ENCODE results near the gene GPR78.

GPR78 gene

DNA sequence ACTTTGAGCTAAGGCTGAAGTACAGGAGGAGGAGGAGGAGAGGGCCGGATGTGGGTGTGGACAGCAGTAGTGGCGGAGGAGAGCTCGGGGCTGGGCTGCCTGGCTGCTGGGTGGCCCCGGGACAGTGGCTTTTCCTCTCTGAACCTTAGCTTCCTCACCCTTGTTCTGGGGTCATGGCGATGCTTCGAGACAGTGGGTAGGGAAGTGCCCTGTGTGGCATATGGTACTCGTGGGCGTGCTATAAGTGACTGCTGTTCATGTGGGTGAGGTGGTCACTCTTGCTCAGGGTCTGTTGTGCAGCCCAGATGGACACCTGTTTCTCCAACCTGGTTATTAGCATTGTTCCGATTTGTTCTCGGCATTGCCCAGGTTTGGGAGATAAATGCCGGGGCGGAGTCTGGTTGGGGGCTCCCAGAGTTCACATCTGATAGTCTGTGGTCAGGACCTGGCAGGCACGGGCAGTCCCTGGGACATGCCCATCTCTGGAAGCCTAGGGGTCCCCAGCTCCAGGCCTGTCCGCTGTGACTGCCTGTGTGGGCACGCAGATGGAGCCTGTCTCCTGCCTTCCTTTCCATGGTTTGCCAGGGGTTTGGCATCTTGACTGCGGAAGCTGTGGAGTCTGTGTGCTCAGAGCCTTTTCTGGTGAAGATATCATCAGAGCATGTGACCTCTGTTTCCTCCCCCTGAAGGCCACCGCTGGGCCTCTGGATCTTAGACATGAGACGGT is 7.4 kb downstream of the GPR78 start:
- no peak for DNase-seq

DNA sequence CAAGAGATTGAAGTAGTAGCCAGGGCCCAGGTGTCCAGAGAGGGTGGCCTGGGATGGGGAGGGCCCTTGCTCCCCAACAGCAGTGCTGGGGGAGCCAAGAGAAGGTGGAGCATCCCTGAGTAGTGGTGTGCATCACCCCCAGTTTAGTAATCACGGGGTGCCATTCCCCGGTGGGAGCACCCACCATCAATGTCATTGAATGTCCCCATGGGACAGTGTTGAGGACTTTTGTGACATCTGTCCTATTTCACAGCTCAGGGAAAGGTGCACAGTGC is 7.9 kb downstream of the GPR78 start:
- DNase-seq = no peak

DNA sequence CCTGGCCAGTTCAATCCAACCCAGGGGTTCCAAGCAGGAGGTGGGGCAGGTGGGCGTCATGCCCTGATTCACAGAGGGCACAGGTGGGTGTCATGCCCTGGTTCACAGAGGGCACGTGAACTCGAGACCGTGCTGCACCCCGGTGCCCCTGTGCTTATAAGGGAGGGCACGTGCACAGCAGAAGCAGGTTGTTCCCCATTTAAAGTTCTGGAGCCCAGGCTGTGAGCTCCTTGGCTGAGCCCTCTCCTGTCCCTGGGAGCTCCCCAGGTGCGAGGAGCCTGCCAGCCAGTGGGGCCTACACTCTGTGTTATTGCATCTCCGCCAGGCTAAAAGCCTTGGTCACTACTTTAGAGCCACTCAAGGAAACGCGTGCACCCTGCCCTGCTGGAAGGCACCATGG is 9.1 kb downstream of the GPR78 start:
- no peak for DNase-seq

GRCh38 chr4:8589823-8590545 is 9.8 kb downstream of the GPR78 start:
- no peak for DNase-seq

DNA sequence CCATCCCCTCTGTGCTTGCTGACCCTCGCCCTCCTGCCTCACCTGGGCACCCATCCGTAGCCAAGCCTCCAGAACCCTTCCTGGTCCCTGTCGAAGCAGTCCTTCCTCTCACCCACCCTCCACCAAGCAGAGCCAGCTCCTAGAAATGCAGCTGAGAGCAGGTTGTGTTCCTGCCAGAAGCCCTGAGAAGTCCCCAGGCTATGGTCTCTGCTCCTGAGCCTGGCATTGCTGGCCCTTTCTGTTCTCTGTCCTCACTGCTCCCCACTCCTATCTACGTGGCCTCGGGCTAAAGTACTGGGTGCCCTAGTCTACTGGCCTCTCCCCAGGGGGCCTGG is 10.3 kb downstream of the GPR78 start:
- no peak for DNase-seq

DNA sequence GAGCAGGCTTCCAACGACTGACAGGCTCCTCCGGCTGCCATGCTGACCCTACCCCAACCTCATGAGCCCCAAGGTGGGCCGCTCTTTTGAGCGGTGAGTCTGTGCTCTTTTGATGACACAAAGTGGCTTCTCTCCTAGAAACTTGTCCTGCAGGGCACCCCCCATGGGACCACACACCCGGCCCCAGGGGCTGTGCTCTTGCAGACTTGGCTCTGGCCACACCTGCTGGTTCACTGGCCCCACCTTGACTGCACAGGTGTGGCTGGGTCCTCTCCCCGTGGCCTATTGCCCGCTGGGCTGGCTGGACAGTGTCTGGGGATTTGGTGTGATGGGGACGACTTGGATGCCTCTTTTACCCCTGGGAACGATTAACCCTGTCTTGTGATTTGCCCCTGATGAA is 10.9 kb downstream of the GPR78 start:
- DNase-seq = no peak

- DNase-seq = no peak
Measured at GRCh38 chr4:8591626-8592365, 11.6 kb downstream of the GPR78 start.

DNA sequence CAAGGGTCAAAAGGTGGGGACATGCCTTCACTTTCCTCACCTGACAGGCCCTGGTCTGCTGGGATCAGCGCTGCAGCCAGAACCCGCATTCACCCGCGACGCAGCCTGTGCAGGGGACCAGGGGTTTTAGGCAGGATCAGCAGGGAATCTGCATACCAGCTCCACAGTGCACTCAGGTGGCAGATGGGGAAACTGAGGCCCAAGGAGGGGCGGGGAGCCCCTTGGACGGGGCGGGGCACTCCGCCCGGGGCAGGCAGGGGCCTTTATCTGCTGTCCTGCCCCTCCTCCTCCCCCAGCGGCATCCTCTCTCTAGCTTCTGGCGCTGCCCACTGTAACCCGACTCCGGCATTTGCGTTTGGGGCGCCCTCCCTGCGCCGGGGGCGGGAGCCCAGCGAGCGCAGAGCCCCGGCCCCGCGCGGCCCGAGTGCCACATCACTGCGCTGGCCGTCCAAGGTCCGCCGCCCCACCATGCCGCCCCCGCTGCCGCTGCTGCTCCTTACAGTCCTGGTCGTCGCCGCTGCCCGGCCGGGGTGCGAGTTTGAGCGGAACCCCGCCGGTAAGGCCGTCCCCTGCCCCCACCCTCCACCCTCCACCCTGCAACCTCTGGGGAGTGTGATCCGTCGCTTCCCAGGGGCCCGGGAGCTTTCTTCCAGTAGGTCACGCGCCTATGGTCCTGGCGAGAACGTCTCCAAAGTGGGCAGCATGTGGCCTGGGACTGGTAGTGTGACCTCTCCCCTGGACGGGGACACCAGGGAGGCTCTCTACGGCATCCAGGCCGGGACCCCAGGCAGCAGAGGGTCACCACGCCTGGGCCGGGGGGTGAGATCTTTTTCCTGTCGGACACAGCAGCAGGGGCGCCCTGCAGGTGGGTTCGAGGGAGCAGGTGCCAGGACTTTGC is 12.4 kb downstream of the GPR78 start, which contains the start of gene CPZ:
TSS of gene CPZ (plus strand) at position 400 of the 898 bp plus-strand sequence. CDS start at position 469, 69 bp downstream.
- no peak for DNase-seq

DNA sequence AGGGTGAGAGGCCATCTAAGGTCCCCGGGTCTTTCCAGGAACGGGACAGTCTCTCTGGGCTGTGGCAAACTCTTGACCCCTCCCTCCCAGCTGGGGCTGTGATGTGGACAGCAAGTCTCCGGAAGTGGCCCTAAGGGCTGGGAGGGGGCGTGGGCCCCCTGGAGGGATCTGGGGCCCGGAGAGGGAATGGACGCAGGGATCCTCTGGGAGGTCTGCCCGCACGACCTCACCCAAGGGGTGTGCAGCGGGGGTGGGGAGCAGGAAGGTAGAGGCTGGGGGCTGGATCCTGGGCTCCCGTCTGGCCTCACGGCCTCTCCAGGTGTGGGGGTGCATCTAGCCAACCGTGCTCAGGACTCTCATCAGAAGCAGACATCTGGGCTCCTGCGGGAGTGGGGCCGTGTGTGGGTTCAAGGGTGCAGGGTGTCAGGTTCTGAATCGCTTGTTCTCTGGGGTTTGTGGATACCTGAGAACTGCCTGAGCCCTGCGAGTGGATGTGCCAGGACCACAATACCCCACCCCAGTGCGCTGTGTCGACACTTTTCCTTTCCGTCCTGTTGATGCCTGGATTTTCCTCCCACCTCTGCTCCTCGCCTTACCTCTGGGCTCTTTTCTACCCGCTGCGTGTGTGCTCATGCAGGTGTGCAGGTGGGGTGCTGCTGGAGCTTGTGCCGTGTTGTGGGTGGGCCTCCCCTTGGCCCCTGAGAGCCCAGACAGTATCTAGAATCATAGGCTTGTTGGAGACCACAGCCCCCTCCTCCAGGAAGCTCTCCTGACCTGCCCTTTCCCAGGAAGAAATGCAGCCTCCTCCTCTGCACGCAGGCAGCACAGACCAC is 13.3 kb downstream of the GPR78 start:
- DNase-seq = no peak

DNA sequence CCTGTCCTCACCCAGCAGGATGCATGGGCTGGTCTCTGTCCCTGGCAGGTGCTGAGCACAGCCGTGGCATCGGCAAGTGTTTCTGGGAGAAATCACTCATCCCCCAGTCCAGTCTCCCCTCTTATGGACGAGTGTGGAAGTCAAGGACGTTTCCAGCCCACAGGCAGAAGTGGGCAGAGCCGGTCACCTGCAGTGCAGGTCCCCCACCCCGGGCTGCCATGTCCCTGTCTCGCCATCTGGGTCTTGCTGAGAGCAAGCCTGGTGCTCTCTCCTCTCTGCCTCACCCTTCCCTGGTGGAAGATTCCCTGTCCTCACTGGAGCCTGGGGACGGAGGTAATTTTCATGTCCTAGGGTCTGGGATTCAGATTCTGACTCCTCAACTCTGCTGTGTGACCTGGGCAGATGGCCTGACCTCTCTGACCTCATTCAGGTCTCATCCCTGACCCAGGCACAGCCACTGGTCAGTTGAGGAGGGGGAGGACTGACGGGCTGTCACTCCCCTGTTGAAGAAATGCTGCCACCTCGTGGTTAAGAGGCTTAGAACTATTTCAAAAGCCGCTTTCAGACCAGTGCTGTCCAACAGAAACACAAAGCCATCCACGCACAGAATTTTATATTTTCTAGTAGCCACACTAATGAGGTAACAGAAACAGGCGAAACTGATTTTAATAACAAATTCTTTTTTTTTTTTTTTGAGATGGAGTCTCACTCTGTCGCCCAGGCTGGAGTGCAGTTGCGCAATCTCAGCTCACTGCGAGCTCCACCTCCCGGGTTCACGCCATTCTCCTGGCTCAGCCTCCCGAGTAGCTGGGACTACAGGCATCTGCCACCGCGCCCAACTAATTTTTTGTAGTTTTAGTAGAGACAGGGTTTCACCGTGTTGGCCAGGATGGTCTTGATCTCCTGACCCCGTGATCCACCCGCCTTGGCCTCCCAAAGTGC is 14.2 kb downstream of the GPR78 start:
- DNase-seq = no peak

- DNase-seq = no peak
Measured at GRCh38 chr4:8595237-8596087, 15.3 kb downstream of the GPR78 start.

DNA sequence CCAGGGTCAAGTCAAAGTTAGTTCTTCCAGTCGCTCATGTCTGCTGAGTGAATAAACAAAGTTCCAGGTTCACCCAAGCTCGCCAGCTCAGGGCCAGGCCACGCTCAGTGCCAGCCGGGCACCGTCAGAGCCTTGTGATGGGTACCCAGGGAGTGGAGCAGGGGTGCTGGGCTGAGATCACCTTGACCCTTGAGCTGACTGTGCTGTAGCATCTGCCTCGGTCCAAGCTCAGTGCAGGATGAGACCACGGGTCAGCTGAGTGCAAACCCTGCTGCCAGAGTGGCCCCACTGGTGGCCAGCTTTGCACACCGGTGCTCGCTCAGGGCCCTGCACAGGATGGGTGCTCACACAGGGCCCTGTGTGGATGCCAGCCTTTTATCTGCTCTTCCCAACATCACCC is 16.7 kb downstream of the GPR78 start:
- no peak for DNase-seq

DNA sequence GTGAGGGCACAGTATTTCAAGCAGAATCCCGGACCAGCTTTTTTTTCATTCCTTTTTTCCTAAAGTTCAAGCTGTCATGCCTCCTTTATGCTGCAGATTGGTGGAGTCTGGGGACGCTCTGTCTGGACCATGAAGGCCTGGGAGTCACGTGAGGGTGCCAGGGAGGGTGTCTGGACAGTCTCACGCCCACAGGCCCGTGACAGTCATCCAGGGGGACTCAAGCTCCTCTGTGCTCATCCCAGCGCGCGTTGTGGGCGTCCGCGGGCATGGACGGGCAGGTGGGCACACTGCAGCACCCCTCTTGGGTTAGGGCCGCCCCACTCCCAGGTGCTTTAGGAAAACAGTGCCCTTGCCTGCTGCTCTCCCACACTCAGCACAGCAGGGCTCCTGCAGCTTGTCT is 17.1 kb downstream of the GPR78 start:
- DNase-seq = no peak

DNA sequence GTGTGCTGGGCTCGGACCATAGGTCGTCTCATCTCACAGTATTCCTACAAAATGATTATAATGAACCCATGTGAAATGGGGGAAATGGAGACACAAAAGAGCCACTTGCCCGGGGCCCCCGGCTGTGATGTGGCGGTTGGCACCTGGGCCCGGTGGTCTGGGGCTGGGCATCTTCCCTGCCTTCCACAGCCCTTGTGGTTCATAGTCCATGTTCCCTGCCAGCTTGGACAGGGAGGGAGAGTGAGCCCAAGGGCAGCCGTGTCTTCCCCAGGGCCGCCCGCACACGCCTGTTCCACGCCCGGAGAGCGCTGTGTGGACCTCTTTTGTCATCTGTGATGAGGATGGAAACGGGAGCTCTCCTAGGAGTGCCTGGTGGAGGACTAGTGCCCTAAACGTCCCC is 17.6 kb downstream of the GPR78 start:
- no peak for DNase-seq

- no peak for DNase-seq
Measured at GRCh38 chr4:8598391-8599090, 18.3 kb downstream of the GPR78 start.

DNA sequence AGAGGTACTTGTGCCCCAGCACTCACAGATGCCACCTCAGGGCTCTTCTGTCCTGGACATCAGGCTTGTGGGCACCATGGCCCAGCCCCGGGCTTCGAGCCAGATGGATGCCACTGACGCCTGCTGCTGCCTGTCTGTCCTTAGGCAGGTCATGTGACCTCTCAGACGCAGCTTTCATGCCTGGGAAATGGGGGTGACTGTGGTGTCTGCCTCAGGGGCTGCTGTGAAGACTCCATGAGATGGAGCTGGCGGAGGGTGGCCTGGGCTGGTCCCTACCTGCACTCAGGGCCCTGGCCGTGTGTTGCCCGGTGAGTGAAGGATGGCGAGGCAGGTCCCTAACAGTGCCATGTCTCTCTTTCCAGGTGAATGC is 18.9 kb downstream of the GPR78 start:
- DNase-seq = no peak

- DNase-seq = no peak
Measured at GRCh38 chr4:8599657-8600056, 19.5 kb downstream of the GPR78 start.

GRCh38 chr4:8600266-8600665 is 20.1 kb downstream of the GPR78 start:
- no peak for DNase-seq

DNA sequence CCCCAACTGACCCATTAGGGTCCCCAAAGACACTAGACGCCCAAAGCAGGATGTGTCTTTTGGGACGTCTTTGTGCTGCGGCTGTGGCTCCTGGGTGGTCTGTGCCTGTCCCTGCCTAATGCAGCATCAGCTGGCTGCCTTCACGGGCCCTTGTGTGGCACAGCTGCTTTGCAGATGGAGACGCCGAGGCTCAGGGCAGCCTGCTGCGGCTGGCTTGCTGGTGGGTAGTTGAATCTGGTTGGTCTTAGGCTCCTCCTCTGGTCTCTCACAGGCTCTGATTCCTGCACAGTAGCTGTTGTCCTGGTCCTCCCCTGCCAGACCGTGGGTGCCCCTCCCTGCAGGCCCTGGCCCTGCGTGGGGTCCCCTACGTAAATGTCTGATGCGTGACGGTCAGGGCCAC is 20.5 kb downstream of the GPR78 start:
- DNase-seq = no peak

GRCh38 chr4:8601086-8601485 is 20.9 kb downstream of the GPR78 start:
- no peak for DNase-seq
